ENCODE results near the gene HADH. TPM values are rescaled to one million over a fixed set of nuclear protein-coding genes. Genes with fewer than 3 reads are reported as not detected.

HADH gene
- polyA plus RNA-seq, 1 experiment: 22.6 TPM

DNA sequence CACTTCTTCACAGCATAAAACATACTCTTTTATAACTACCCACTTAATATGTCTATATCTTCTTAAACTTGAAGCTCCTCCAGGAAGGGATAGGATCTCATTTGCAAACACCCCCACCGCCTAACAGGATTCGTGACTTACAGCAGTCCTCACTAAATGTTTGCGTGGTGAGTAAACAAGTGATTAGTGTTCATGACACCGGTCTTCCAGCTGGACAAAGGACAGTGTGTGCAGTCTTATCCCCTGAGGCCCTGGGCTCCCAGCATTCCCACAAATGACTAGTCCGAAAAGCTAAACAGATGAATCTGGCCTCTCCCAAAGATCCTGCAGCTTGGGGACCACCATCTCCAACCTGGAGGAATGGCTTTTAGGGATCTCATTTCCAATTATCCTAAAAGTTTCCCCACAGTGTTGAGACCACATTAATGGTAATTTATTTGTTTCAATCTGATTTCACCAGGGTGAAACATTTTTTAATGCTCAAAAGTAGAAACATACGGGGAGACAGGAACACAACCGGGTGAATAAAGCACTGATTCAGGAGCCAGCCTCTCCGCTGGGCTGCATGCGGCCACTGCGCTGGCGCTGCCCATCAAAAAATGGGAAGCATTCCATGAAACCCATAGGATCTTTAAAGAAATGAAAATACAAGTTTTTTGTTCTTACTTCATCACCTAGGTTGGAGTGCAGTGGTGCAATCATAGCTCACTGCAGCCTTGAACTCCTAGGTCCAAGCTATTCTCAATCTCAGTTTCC lies 69.2 kb downstream of the HADH start:
- H3K27me3 ChIP-seq (ENCODE audit: control insufficient read depth, insufficient read depth, low read length): no peaks in the 10 kb centered on the region
- no peaks in the 10 kb centered on the region for H3K36me3 ChIP-seq (ENCODE audit: control insufficient read depth, insufficient read depth, low read length)
- CTCF ChIA-PET: interaction anchor here (0.7 to 5.9 kb wide), 9 partner anchors 12 to 579 kb away, joined by 3 to 29 read pairs (median 6); no protein-coding TSS in a partner anchor
- TF ChIP-seq, protein P1, sequence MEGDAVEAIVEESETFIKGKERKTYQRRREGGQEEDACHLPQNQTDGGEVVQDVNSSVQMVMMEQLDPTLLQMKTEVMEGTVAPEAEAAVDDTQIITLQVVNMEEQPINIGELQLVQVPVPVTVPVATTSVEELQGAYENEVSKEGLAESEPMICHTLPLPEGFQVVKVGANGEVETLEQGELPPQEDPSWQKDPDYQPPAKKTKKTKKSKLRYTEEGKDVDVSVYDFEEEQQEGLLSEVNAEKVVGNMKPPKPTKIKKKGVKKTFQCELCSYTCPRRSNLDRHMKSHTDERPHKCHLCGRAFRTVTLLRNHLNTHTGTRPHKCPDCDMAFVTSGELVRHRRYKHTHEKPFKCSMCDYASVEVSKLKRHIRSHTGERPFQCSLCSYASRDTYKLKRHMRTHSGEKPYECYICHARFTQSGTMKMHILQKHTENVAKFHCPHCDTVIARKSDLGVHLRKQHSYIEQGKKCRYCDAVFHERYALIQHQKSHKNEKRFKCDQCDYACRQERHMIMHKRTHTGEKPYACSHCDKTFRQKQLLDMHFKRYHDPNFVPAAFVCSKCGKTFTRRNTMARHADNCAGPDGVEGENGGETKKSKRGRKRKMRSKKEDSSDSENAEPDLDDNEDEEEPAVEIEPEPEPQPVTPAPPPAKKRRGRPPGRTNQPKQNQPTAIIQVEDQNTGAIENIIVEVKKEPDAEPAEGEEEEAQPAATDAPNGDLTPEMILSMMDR (IDR thresholded peaks at IDR 0.05; ENCODE audit: insufficient read depth, low read depth, low read length): no peak
- POLR2A ChIA-PET: no interaction called here
- no peak overlapping the region for H3K4me3 ChIP-seq (ENCODE audit: low read depth, low read length)
- peak; percentile 75 for DNase-seq (ENCODE audit: low read depth)

DNA sequence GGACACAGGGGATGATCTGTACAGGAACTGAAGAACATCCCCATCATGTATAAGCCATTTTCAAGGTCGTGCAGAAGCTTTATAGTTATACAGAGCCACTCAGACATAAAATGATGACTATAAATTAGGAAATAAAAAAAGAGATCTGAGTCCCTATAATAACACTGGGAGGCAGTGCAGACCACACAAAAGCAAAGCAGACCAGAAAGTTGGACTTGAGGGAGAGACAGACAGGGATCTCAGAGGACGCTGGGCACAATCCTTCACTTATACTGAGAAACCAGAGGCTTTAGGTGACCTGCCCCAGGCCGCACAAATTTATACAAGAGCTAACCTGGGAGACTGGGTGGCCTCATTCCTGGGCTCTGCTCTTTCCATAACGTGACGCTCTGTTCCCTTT lies 70.5 kb downstream of the HADH start:
- CTCF ChIA-PET: interaction anchor here (0.6 to 5.9 kb wide), 15 partner anchors 9 to 578 kb away, joined by 3 to 29 read pairs (median 4); no protein-coding TSS in a partner anchor
- no peak overlapping the region for H3K4me3 ChIP-seq (ENCODE audit: low read depth, low read length)
- DNase-seq (ENCODE audit: low read depth): no peak
- POLR2A ChIA-PET: no interaction called here
- no peaks in the 10 kb centered on the region for H3K27me3 ChIP-seq (ENCODE audit: control insufficient read depth, insufficient read depth, low read length)
- TF ChIP-seq, protein P1 (IDR thresholded peaks at IDR 0.05; ENCODE audit: insufficient read depth, low read depth, low read length): no peak
- H3K36me3 ChIP-seq (ENCODE audit: control insufficient read depth, insufficient read depth, low read length): no peaks in the 10 kb centered on the region

DNA sequence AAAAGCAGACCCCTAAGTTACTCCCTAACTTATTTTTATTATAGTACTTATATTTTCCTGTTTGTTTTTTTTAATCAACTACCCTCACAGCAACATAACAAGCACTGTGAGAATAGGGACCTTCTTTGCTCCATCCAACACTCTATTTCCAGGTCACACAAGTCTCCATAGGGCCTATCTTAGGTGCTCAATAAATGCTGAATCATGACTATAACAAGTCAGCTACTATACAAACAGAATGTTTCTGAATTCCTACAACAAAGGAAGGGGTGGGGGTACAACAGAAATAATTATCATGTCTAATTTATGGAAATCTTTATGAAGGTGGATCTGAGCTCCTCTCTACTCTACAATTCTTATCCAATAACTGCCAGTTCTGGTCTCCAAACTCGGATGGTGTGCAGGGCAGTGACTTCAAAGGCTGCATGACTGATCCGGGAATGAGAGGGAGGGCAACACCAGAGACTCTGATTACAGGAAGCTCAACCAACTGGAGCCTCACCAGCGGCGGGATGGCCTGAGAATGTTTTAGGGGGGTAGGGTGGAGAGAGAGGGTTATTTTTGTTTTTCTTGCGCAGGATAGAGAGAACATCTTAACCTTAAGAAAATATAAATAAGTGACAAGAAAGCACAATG lies 71.1 kb downstream of the HADH start:
- Histone ChIP-seq H3K4me3 (ENCODE audit: low read depth, low read length) (no peak overlapping the region), H3K36me3 (ENCODE audit: control insufficient read depth, insufficient read depth, low read length) (no peaks in the 10 kb centered on the region), H3K27me3 (ENCODE audit: control insufficient read depth, insufficient read depth, low read length) (no peaks in the 10 kb centered on the region)
- POLR2A ChIA-PET: no interaction called here
- CTCF ChIA-PET: interaction anchor here (0.6 to 5.9 kb wide), 13 partner anchors 15 to 577 kb away, joined by 3 to 29 read pairs (median 5); no protein-coding TSS in a partner anchor
- DNase-seq (ENCODE audit: low read depth): no peak
- TF ChIP-seq, protein P1 (IDR thresholded peaks at IDR 0.05; ENCODE audit: insufficient read depth, low read depth, low read length): no peak

DNA sequence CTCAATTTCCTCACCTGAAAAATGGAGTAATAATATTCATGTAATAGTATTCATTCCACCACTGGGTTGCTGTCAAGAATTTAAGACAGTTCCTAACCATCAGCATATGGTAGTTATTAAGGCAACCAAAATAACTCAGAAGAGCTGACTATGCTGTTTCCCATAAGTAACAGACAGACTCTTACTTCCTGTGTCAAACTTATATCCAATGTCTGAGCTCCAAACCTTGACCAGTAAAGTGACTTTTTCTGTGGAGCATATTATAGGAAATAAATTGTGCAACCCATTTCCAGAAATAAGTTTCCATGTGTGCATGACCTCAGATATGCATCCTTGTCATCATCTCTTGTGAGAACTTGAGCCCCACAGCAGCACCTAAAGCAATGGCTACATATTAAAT lies 78.8 kb downstream of the HADH start:
- Histone ChIP-seq H3K36me3 (ENCODE audit: control insufficient read depth, insufficient read depth, low read length) (no peaks in the 10 kb centered on the region), H3K4me3 (ENCODE audit: low read depth, low read length) (no peak overlapping the region), H3K27me3 (ENCODE audit: control insufficient read depth, insufficient read depth, low read length) (no peaks in the 10 kb centered on the region)
- POLR2A ChIA-PET: no interaction called here
- CTCF ChIA-PET: interaction anchor here (1.3 kb wide), 1 partner anchor 504 kb away, joined by 4 read pairs; no protein-coding TSS in a partner anchor
- TF ChIP-seq, protein P1 (IDR thresholded peaks at IDR 0.05; ENCODE audit: insufficient read depth, low read depth, low read length): no peak
- peak; percentile 31 for DNase-seq (ENCODE audit: low read depth)

DNA sequence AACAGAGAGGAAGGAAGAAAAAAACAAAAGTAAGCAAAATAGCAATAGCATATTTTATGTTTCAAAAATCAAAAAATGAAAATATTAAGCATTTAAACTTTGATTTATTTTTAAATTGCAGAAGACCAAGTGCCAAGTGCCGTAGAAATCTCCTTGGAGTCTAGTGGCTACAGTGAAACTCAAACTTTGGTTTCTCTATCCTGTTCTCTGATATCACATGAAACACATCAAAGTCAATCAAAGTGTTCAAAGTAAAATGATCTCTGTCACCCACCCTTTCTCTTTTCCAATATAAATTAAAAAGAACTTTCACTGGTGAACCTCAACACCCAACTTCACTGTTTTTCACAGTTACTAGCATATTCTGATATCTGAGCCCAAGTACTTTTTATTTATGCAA lies 81.1 kb downstream of the HADH start:
- ChIA-PET POLR2A (no interaction called here), CTCF (interaction anchor here (0.7 kb wide), 1 partner anchor 99 kb away, joined by 4 read pairs; no protein-coding TSS in a partner anchor)
- Histone ChIP-seq H3K4me3 (ENCODE audit: low read depth, low read length) (no peak overlapping the region), H3K36me3 (ENCODE audit: control insufficient read depth, insufficient read depth, low read length) (no peaks in the 10 kb centered on the region), H3K27me3 (ENCODE audit: control insufficient read depth, insufficient read depth, low read length) (no peaks in the 10 kb centered on the region)
- TF ChIP-seq, protein P1 (IDR thresholded peaks at IDR 0.05; ENCODE audit: insufficient read depth, low read depth, low read length): no peak
- DNase-seq (ENCODE audit: low read depth): no peak
